C4-2B (cell line): ENCODE measurements around the gene NNT.

Source experiments
- H3K27ac ChIP-seq: fragments of 450-650 bp; 2 replicates; pipeline ENCODE4 v1.5.1; 2017
- CTCF ChIP-seq: fragments of 450-650 bp; conservative IDR thresholded peaks from 2 replicates; pipeline ENCODE4 v1.5.1; 2017; ENCODE audit warnings: mild to moderate bottlenecking
- ZFX ChIP-seq: fragments of 450-650 bp; IDR thresholded peaks from 2 replicates; pipeline ENCODE4 v1.6.1; 2017

The NNT gene

GRCh38 chr5:43675357-43675756, 72.4 kb downstream of the NNT start:
- no peak for TF ChIP-seq CTCF
- no peak for TF ChIP-seq ZFX
- H3K27ac ChIP-seq: no peak overlapping the region

GRCh38 chr5:43676083-43676840, 73.3 kb downstream of the NNT start:
- no peak for TF ChIP-seq ZFX
- no peak for TF ChIP-seq CTCF
- H3K27ac ChIP-seq: no peak overlapping the region

GRCh38 chr5:43677253-43677652, 74.3 kb downstream of the NNT start:
- TF ChIP-seq ZFX (no peak), CTCF (no peak)
- no peak overlapping the region for H3K27ac ChIP-seq

- no peak overlapping the region for H3K27ac ChIP-seq
- no peak for TF ChIP-seq CTCF
- no peak for TF ChIP-seq ZFX
Measured at GRCh38 chr5:43679214-43679613, 76.2 kb downstream of the NNT start.

GRCh38 chr5:43680286-43680685, 77.3 kb downstream of the NNT start:
- TF ChIP-seq ZFX (no peak), CTCF (no peak)
- H3K27ac ChIP-seq: no peak overlapping the region

- TF ChIP-seq ZFX (no peak), CTCF (no peak)
- no peak overlapping the region for H3K27ac ChIP-seq
Measured at GRCh38 chr5:43683884-43684471, 81.0 kb downstream of the NNT start.

- no peak overlapping the region for H3K27ac ChIP-seq
- TF ChIP-seq CTCF: no peak
Measured at GRCh38 chr5:43685252-43685950, 82.4 kb downstream of the NNT start.
